Activated CD4-positive, alpha-beta T cell treated with anti-CD3 and anti-CD28 coated beads, Interleukin-2, amount 50 U/mL, for 1 hour (primary cell): Measurements from ENCODE around the gene RMI2.

Source experiments
- DNase-seq: peaks from one replicate; pipeline ENCODE4 v3.0.0-alpha.2; 2020

Gene RMI2

GRCh38 chr16:11329071-11329491 is 16.2 kb upstream of the RMI2 start:
- DNase-seq = no peak

GRCh38 chr16:11329891-11330290 is 15.4 kb upstream of the RMI2 start:
- DNase-seq = no peak

- DNase-seq = no peak
Observed at GRCh38 chr16:11330526-11331237, 14.6 kb upstream of the RMI2 start.

- no peak for DNase-seq
Observed at GRCh38 chr16:11331967-11332366, 13.3 kb upstream of the RMI2 start.

GRCh38 chr16:11333010-11333409 is 12.2 kb upstream of the RMI2 start:
- DNase-seq = no peak

- DNase-seq = no peak
Observed at GRCh38 chr16:11333702-11334101, 11.6 kb upstream of the RMI2 start.

- no peak for DNase-seq
Observed at GRCh38 chr16:11334831-11335404, 10.3 kb upstream of the RMI2 start.

- DNase-seq = no peak
Observed at GRCh38 chr16:11339075-11339474, 6.2 kb upstream of the RMI2 start.

GRCh38 chr16:11340710-11341109 is 4.5 kb upstream of the RMI2 start:
- DNase-seq = no peak

- no peak for DNase-seq
Observed at GRCh38 chr16:11341371-11341770, 3.9 kb upstream of the RMI2 start.

- no peak for DNase-seq
Observed at GRCh38 chr16:11342021-11342855, 3.0 kb upstream of the RMI2 start.

GRCh38 chr16:11346700-11347319 is 1.6 kb downstream of the RMI2 start:
- no peak for DNase-seq

- no peak for DNase-seq
Observed at GRCh38 chr16:11347831-11348230, 2.6 kb downstream of the RMI2 start.

- DNase-seq = no peak
Observed at GRCh38 chr16:11348737-11349598, 3.7 kb downstream of the RMI2 start.

GRCh38 chr16:11349599-11350276 is 4.5 kb downstream of the RMI2 start:
- no peak for DNase-seq

GRCh38 chr16:11350519-11350918 is 5.3 kb downstream of the RMI2 start:
- no peak for DNase-seq

- DNase-seq = no peak
Observed at GRCh38 chr16:11350921-11351335, 5.7 kb downstream of the RMI2 start.

GRCh38 chr16:11353158-11353557 is 7.9 kb downstream of the RMI2 start:
- no peak for DNase-seq

- no peak for DNase-seq
Observed at GRCh38 chr16:11354407-11354732, 9.1 kb downstream of the RMI2 start.

GRCh38 chr16:11354733-11355574 is 9.7 kb downstream of the RMI2 start:
- peak; percentile 60 for DNase-seq

- DNase-seq = no peak
Observed at GRCh38 chr16:11355862-11356261, 10.6 kb downstream of the RMI2 start.
